Lower leg skin (tissue), 4 donors: ENCODE results near the gene WDR91. TPM values are rescaled to one million over a fixed set of nuclear protein-coding genes. Genes with fewer than 3 reads are reported as not detected.
"Not testable (repeated sequence)": the region's sequence is repeated elsewhere in the genome, so short reads cannot be mapped to it uniquely, and the experiment has no call there.

Experiments used
- DNase-seq, 2 donors: peaks; one replicate each; pipeline ENCODE4 v3.0.0-alpha.2; 2019; ENCODE audit warnings: low spot score in 2 of 2
- H3K4me3 ChIP-seq: fragments of 200-600 bp; sonication (generic); 2 replicates; pipeline ENCODE4 v1.5.1; 2017; ENCODE audit warnings: mild to moderate bottlenecking, low read depth; ENCODE audit not compliant: poor library complexity, severe bottlenecking
- POLR2A ChIP-seq, 2 donors: fragments of 450-650 bp; IDR thresholded peaks; one replicate each; pipeline ENCODE4 v1.6.1; 2016 to 2017; ENCODE audit warnings: antibody characterized with exemption in 2 of 2, mild to moderate bottlenecking in 1 of 2, moderate library complexity in 1 of 2
- WGBS, 2 donors: methylation state at CpG; one replicate each; pipeline ENCODE4 v1.1.5; 2018; 5-methylcytosine and 5-hydroxymethylcytosine counted together
- intact Hi-C: fragments of 100-400 bp; cut with DNase I; formaldehyde crosslinking; loops from one replicate; pipeline ENCODE4 v1.15.0; 2023; ENCODE audit warnings: low total_unique reads
- total RNA-seq, 4 donors: library from RNA; depleted of rRNA; stranded (reverse); fragments of >200 nt; gene quantifications; one replicate each; pipeline ENCODE4 v1.1.0, GENCODE V29; 2016
- TF ChIP-seq, protein P1 (sequence below), 3 donors: fragments of 450-650 bp; IDR thresholded peaks; one replicate each; pipeline ENCODE4 v1.5.1; 2016; ENCODE audit warnings: antibody characterized with exemption in 3 of 3, mild to moderate bottlenecking in 3 of 3, moderate library complexity in 2 of 3

Gene WDR91
- total RNA-seq, 4 donors from 2014 or later = 16.7 to 25.0 (median 20.8) TPM

DNA sequence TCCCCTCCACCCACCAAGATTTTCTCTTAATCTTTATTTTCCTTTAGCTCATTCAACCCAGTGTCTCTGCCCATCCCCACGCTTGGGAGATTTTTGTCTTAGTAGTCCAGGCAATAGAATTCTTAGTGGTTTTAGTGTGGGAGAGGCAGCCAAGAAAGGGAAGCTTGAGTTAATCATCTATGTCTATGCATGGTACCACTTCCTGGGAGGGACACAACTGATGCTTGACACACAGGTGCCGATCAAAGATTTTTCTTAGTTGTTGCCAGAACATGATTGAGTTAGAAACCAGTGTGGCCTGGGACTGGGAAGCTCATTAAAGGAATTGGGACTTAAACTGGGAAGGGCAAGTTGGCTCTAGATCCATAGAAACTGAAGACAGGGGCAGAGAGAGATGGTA, 25.4 kb upstream of the WDR91 start:
- H3K4me3 ChIP-seq = no peak overlapping the region
- DNase-seq = no peak
- intact Hi-C loops = no loop called here
- TF ChIP-seq POLR2A (IDR thresholded peaks at IDR 0.05) = no peak
- TF ChIP-seq, protein P1, sequence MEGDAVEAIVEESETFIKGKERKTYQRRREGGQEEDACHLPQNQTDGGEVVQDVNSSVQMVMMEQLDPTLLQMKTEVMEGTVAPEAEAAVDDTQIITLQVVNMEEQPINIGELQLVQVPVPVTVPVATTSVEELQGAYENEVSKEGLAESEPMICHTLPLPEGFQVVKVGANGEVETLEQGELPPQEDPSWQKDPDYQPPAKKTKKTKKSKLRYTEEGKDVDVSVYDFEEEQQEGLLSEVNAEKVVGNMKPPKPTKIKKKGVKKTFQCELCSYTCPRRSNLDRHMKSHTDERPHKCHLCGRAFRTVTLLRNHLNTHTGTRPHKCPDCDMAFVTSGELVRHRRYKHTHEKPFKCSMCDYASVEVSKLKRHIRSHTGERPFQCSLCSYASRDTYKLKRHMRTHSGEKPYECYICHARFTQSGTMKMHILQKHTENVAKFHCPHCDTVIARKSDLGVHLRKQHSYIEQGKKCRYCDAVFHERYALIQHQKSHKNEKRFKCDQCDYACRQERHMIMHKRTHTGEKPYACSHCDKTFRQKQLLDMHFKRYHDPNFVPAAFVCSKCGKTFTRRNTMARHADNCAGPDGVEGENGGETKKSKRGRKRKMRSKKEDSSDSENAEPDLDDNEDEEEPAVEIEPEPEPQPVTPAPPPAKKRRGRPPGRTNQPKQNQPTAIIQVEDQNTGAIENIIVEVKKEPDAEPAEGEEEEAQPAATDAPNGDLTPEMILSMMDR (IDR thresholded peaks at IDR 0.05) = no peak
- 74 to 77% methylated on average over 2 of the region's 2 CpGs for WGBS, 2 donors

DNA sequence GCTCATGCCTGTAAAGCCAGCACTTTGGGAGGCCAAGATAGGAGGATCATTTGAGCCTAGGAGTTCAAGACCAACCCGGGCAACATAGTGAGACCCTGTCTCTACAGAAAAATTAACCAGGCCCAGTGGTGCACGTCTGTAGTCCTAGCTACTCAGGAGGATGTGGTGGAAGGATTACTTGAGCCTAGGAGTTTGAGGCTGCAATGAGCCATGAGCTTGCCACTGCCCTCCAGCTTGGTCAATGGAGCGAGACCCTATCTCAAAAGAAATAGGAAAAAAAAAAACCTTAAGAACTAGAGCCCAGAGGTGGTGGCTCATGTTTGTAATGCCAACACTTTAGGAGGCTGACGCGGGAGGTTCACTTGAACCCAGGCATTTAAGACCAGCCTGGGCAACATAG, 24.5 kb upstream of the WDR91 start:
- H3K4me3 ChIP-seq = no peak overlapping the region
- WGBS, 2 donors = 96 to 99% methylated on average over 5 of the region's 5 CpGs
- intact Hi-C loops = no loop called here
- TF ChIP-seq POLR2A (IDR thresholded peaks at IDR 0.05) = no peak
- TF ChIP-seq, protein P1 (IDR thresholded peaks at IDR 0.05) = no peak
- DNase-seq = peak in 1 of 2 donors; percentile 9

DNA sequence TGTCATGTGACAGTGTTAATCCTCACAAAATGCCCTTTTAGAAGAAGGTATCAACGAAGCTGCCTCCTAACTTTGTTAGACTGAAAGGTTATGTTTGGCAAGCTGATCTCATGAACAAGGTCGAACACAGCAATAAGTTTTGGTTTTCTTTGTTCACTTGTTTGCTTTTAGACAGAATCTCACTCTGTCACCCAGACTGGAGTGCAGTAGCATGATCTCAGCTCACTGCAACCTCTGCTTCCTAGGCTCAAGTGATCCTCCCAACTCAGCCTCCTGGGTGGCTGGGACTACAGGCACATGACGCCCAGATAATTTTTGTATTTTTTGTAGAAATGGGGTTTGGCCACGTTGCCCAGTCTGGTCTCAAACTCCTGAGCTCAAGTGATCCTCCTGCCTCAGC, 23.4 kb upstream of the WDR91 start:
- 79% methylated on average over 4 of the region's 4 CpGs for WGBS, 2 donors
- intact Hi-C loops = no loop called here

DNA sequence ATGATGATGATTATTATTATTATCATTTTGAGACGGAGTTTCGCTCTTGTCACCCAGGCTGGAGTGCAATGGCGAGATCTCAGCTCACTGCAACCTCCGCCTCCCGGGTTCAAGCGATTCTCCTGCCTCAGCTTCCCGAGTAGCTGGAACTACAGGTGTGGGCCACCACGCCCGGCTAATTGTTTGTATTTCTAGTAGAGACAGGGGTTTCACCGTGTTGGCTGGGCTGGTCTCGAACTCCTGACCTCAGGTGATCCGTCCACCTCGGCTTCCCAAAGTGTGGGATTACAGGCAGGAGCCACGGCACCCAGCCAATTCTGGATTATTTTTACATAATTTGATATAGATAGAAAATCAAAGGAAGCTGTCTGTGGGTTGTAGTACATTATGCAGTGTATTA, 22.8 kb upstream of the WDR91 start:
- H3K4me3 ChIP-seq, intact Hi-C loops: not testable (repeated sequence)
- WGBS, 2 donors = 89 to 93% methylated on average over 14 of the region's 14 CpGs
- DNase-seq = peak in 1 of 2 donors; percentile 69

More for the DNA sequence above, 23.4 kb upstream of the WDR91 start:
- no peak for TF ChIP-seq POLR2A (IDR thresholded peaks at IDR 0.05)
- TF ChIP-seq, protein P1 (IDR thresholded peaks at IDR 0.05) = no peak
- peak in 1 of 2 donors; percentile 29 for DNase-seq
- no peak overlapping the region for H3K4me3 ChIP-seq

DNA sequence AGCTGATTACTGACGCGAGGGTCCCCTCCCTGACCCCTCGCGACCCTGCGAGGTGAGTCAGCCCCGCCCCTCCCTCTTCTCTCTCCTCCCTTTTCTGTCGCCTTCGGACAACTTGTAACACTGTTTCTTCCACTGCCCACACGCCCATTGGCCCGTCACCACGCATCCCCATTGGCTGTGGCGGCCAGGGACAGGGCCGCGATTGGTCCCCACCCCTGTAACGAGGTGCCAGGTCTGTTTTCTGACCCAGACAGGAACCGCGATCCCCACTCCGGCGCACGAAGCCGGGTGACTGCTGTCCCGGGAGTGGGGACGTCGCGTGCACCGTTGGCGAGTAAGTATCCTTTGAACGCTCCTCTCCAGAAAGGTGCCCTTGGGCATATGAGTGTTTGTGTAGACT, 22.2 kb upstream of the WDR91 start, which contains the start of gene STRA8:
Gene STRA8 (plus strand): TSS at position 269 of the 400 bp plus-strand sequence. CDS start 6,687 bp downstream, outside the sequence.
- intact Hi-C loops = no loop called here
- WGBS, 2 donors = 93% methylated on average over 28 of the region's 28 CpGs
- DNase-seq = peak in 1 of 2 donors; percentile 75
- H3K4me3 ChIP-seq = no peak within 1 kb of the TSS
- TF ChIP-seq POLR2A (IDR thresholded peaks at IDR 0.05) = no peak
- TF ChIP-seq, protein P1 (IDR thresholded peaks at IDR 0.05) = no peak

DNA sequence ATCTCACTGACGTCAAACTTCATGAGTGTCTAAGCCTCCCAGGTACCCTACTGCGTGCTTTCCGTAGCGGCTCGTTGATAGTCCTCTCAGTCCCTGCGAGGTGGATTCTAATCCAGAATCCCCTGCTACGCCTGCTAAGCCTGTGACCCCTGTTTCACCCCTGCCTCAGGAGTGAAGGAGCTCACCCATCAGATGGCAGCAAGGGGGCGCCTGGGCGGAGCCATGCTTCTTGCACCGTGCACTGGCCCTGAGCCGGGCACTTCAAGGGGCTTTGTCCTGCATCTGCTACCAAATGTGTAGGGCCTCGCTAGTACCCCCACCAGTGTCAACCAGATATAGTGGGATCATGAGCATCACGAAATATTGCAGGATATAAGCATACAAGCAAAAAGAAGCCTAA, 21.4 kb upstream of the WDR91 start:
- TF ChIP-seq POLR2A (IDR thresholded peaks at IDR 0.05) = no peak
- TF ChIP-seq, protein P1 (IDR thresholded peaks at IDR 0.05) = no peak
- peak in 1 of 2 donors; percentile 78 for DNase-seq
- H3K4me3 ChIP-seq = no peak overlapping the region
- 87 to 89% methylated on average over 12 to 13 of the region's 13 CpGs for WGBS, 2 donors
- intact Hi-C loops = no loop called here
